GM12872 (cell line): ENCODE measurements around the gene SLC35F4.

ENCODE experiments used
- CTCF ChIP-seq: IDR thresholded peaks from 3 replicates; pipeline ENCODE4 v1.5.1; 2011; ENCODE audit warnings: low read depth, mild to moderate bottlenecking, low read length, moderate library complexity; ENCODE audit not compliant: insufficient read depth

The SLC35F4 gene

GRCh38 chr14:57820581-57820980 lies 45.3 kb downstream of the SLC35F4 start:
- TF ChIP-seq CTCF, result no peak

- TF ChIP-seq CTCF, result no peak
These were observed 47.4 kb downstream of the SLC35F4 start for GRCh38 chr14:57818511-57818910.

DNA sequence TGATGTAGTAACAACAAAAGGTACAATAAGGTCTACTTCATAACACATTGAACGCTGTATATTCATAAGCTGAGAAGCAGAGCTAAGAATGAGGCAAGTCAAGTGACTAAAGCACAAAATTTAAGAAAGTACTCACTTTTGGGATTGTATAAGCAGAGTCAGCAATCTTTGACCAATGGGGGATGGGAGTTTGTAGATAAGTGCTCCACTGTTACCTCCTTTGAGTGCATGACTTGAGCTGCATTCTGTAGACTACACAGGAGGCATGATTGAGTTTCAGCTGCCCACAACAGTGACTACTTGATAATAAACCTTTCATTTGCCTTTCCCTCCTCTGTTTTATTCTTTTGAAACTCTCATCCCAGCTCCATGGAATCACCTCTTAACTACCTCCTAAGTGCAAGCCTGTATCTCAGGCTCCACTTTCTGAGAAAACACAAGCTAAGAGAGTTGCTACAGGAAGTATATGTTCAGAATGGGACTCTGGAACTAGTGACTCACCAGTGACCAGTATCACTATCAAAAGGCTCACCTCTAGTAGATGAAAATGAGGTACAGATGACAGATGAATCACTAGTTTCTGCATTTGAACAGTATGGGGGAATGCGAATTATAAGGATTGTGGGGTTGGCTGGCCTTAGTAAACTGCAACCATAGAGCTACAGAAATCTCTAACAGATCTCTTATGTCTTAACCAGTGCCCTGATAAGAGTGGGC lies 49.2 kb downstream of the SLC35F4 start:
- no peak for TF ChIP-seq CTCF

DNA sequence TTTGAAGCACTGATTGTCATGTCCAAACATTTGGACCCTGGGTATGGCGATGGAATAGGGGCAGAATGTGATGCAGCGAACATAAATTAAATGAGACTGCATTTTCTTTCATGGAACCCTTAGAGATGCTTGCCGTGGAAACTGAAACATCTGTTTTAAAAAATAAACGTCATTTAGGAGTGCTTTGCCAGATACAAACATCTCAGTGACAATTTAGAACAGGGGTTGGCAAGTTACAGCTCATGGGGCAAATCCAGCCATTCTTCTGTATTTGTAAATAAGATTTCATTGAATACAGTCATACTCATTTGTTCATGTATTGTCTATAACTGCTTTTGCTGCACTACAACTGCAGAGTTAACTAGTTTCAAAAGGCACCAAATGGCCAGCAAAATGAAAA lies 51.2 kb downstream of the SLC35F4 start:
- TF ChIP-seq CTCF, result no peak

DNA sequence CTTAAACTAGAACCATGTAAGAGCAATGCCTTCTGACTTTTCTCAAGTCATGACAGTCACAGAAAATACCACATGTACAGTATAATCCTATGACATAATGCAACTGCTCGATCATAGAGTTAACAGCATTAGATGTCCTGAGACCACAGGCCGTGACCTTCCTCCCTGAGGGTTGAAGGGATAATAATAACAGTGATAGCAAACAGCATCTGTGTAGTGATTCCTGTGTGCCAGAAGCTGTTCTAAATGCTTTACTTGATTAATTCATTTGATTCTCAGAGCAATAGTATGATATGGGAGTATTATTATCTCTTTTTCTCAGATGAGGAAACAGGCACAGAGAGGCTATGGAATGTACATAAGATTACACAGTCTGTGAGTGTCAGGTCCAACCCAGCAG lies 53.2 kb downstream of the SLC35F4 start:
- no peak for TF ChIP-seq CTCF

- no peak for TF ChIP-seq CTCF
These were observed 53.8 kb downstream of the SLC35F4 start for GRCh38 chr14:57811998-57812546.

GRCh38 chr14:57809808-57810207 lies 56.1 kb downstream of the SLC35F4 start:
- TF ChIP-seq CTCF, result no peak
